Nephron progenitor cell (in vitro differentiated cells): ENCODE results near the gene KLK3.

Experiments
- DNase-seq: peaks from one replicate; pipeline ENCODE4 v3.0.0; 2021
- H3K27ac Mint-ChIP-seq: 2 replicates; pipeline ENCODE4 v1.8.0; 2021; ENCODE audit warnings: mild to moderate bottlenecking, moderate library complexity, mixed read lengths
- H3K27me3 Mint-ChIP-seq: 2 replicates; pipeline ENCODE4 v1.8.0; 2021; ENCODE audit warnings: mild to moderate bottlenecking, low read depth, mixed read lengths; ENCODE audit not compliant: poor library complexity
- H3K36me3 Mint-ChIP-seq: 2 replicates; pipeline ENCODE4 v1.8.0; 2021; ENCODE audit warnings: low read depth, mixed read lengths
- H3K4me1 Mint-ChIP-seq: 2 replicates; pipeline ENCODE4 v1.8.0; 2021; ENCODE audit warnings: mixed read lengths
- H3K4me3 Mint-ChIP-seq: 2 replicates; pipeline ENCODE4 v1.8.0; 2021; ENCODE audit warnings: mild to moderate bottlenecking, moderate library complexity, mixed read lengths
- H3K9me3 Mint-ChIP-seq: 2 replicates; pipeline ENCODE4 v1.8.0; 2021; ENCODE audit warnings: mild to moderate bottlenecking, moderate library complexity, mixed read lengths
- CTCF ChIP-seq: fragments of 200-600 bp; sonication (generic); IDR thresholded peaks from 2 replicates; pipeline ENCODE4 v1.5.0; 2021; ENCODE audit warnings: antibody characterized with exemption

Gene KLK3

DNA sequence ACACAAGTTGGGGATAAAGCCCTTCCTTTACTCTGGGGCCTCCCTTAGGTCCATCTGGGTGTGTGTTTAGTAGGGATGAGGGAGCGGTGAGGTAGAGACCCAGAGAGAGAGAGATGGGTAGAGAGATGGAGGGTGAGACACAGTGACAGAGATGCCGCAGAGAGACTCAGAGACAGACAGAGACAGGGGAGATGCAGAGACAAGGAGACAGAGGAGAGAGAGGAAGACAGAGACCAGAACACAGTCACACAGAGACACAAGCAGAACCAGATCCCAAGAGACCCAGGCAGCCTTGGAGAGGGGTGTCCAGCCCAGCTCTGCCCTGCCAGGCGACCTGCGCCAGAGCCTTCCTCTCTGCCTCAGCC lies 33.5 kb upstream of the KLK3 start:
- TF ChIP-seq CTCF: no peak
- Mint-ChIP-seq H3K27ac (no peak overlapping the region), H3K36me3 (no peaks in the 10 kb centered on the region), H3K4me3 (no peak overlapping the region), H3K9me3 (peaks cover 15% of the 10 kb centered on the region), H3K4me1 (peaks cover 31% of the 10 kb centered on the region), H3K27me3 (peaks cover 92% of the 10 kb centered on the region)
- no peak for DNase-seq

DNA sequence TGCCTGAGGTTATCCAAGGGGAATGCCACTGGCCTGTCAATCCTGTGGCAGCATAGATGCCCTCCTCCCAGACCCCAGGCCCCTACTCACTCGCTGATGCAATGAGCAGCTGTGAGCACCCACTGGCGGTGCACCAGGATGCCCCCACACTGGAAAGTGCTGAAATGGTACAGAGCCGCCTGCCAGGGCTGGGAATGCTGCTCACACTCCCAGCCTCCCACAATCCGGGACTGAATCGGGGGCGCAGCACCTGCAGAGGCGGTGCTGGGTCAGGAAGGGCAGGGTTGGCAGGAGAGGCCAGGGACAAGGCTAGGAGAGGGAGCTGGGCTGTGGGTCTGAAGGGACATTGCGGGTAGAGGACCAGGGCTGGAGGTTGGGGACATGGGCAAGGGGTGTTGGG lies 33.1 kb upstream of the KLK3 start:
- Mint-ChIP-seq H3K36me3 (no peaks in the 10 kb centered on the region), H3K27ac (no peak overlapping the region), H3K27me3 (peaks cover 89% of the 10 kb centered on the region), H3K4me1 (peaks cover 31% of the 10 kb centered on the region), H3K9me3 (peaks cover 11% of the 10 kb centered on the region), H3K4me3 (no peak overlapping the region)
- no peak for DNase-seq
- TF ChIP-seq CTCF: no peak

- DNase-seq: no peak
- H3K4me3 Mint-ChIP-seq: no peak overlapping the region
- H3K9me3 Mint-ChIP-seq: peaks cover 6% of the 10 kb centered on the region
- H3K27me3 Mint-ChIP-seq: peaks cover 86% of the 10 kb centered on the region
- peaks cover 26% of the 10 kb centered on the region for H3K4me1 Mint-ChIP-seq
- no peak for TF ChIP-seq CTCF
- no peak overlapping the region for H3K27ac Mint-ChIP-seq
- no peaks in the 10 kb centered on the region for H3K36me3 Mint-ChIP-seq
These were observed 32.0 kb upstream of the KLK3 start for GRCh38 chr19:50822661-50823208.

GRCh38 chr19:50823389-50824042 lies 31.2 kb upstream of the KLK3 start, which contains the start of gene KLK1:
TSS of gene KLK1 (minus strand) at chr19:50823787. CDS start at chr19:50823748, 39 bp downstream.
- H3K36me3 Mint-ChIP-seq: no peaks in the 10 kb centered on the region
- peaks cover 85% of the 10 kb centered on the region for H3K27me3 Mint-ChIP-seq
- H3K27ac Mint-ChIP-seq: no peak within 1 kb of the TSS
- no peak for TF ChIP-seq CTCF
- H3K4me3 Mint-ChIP-seq: no peak within 1 kb of the TSS
- peaks cover 25% of the 10 kb centered on the region for H3K4me1 Mint-ChIP-seq
- H3K9me3 Mint-ChIP-seq: peaks cover 6% of the 10 kb centered on the region
- DNase-seq: no peak

DNA sequence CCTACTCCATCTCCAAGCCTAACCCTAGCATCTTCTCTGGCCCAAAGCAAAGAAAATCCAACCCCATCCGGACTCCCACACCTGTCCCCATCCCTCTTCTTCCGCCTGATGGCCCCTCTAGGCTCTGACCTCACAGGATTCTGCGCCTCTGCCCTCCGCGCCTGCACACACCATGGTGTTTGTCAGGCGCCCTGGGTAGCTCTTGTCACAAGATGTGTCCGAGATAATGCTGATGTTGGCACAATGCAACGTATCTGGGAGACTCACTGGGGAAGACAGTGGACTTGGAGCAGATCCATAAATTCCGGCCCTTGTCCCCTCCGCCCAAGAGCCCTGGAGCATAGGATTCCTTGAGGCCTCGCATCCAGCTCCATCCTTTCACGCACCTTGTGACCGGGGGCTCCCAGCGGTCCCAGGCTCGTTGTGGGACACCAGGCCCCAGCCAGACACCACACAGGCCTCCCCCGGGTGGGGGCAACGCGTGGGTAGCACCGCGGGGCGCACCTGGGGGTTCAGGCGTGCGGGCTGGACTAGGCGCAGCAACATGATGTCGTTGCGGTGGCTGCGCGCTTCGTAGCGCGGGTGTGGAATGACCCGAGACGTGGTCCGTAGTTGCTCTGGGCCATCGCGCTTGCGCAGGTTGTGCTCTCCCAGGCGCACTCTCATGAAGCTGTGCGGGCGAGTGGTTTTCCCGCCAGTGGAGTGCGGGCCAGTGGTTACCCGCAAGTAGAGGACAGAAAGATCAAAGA lies 28.0 kb upstream of the KLK3 start:
- Mint-ChIP-seq H3K27me3 (peaks cover 71% of the 10 kb centered on the region), H3K9me3 (peaks cover 6% of the 10 kb centered on the region), H3K36me3 (no peaks in the 10 kb centered on the region), H3K4me1 (no peaks in the 10 kb centered on the region), H3K4me3 (no peak overlapping the region), H3K27ac (no peak overlapping the region)
- DNase-seq: no peak
- no peak for TF ChIP-seq CTCF
